SK-N-SH treated with all-trans-retinoic acid at 6 μM for 48 hours (cell line): ENCODE data around the gene CHST15.

Experiments
- ATAC-seq: fragments of 200-7000 bp; cut with Tn5 transposase; 3 replicates; pipeline ENCODE4 v1.9.1; 2020; ENCODE audit warnings: mild to moderate bottlenecking, moderate library complexity
- ARNTL ChIP-seq: fragments of 450-650 bp; formaldehyde crosslinking; IDR thresholded peaks from 2 replicates; pipeline ENCODE4 v1.5.0; 2020; ENCODE audit warnings: low read depth, mild to moderate bottlenecking, moderate library complexity, borderline replicate concordance
- BACH2 ChIP-seq: fragments of 250-450 bp; sonication (Bioruptor Pico); IDR thresholded peaks from 2 replicates; pipeline ENCODE4 v1.9.0; 2021; ENCODE audit warnings: mild to moderate bottlenecking, borderline replicate concordance
- CREB5 ChIP-seq: fragments of 250-450 bp; sonication (Bioruptor Pico); IDR thresholded peaks from 2 replicates; pipeline ENCODE4 v1.5.1; 2020; ENCODE audit warnings: low read depth, mild to moderate bottlenecking, moderate library complexity
- CSDC2 ChIP-seq: fragments of 250-450 bp; sonication (Bioruptor Pico); IDR thresholded peaks from 2 replicates; pipeline ENCODE4 v1.5.0; 2020; ENCODE audit warnings: mild to moderate bottlenecking, moderate library complexity
- CSRNP3 ChIP-seq: fragments of 250-450 bp; sonication (Bioruptor Pico); IDR thresholded peaks from 2 replicates; pipeline ENCODE4 v1.5.1; 2021; ENCODE audit warnings: mild to moderate bottlenecking, moderate library complexity
- ESRRG ChIP-seq: fragments of 250-450 bp; sonication (Bioruptor Pico); IDR thresholded peaks from 2 replicates; pipeline ENCODE4 v1.6.1; 2021; ENCODE audit warnings: mild to moderate bottlenecking
- GLIS3 ChIP-seq: fragments of 250-450 bp; sonication (Bioruptor Pico); IDR thresholded peaks from 2 replicates; pipeline ENCODE4 v1.5.0; 2020; ENCODE audit warnings: mild to moderate bottlenecking, moderate library complexity
- ISL1 ChIP-seq: fragments of 250-450 bp; sonication (Bioruptor Pico); IDR thresholded peaks from 2 replicates; pipeline ENCODE4 v2.1.2; 2022; ENCODE audit warnings: mild to moderate bottlenecking, moderate library complexity
- OSR1 ChIP-seq: fragments of 250-450 bp; sonication (Bioruptor Pico); IDR thresholded peaks from 2 replicates; pipeline ENCODE4 v1.8.0; 2022; ENCODE audit warnings: moderate library complexity, mild to moderate bottlenecking, inconsistent platforms
- POU6F1 ChIP-seq: fragments of 250-450 bp; sonication (Bioruptor Pico); IDR thresholded peaks from 2 replicates; pipeline ENCODE4 v1.8.0; 2021; ENCODE audit warnings: low read depth, mild to moderate bottlenecking, moderate library complexity, borderline replicate concordance
- PPARA ChIP-seq: fragments of 250-450 bp; sonication (Bioruptor Pico); IDR thresholded peaks from 2 replicates; pipeline ENCODE4 v1.5.0; 2020; ENCODE audit warnings: mild to moderate bottlenecking, borderline replicate concordance
- RARB ChIP-seq: fragments of 250-450 bp; sonication (Bioruptor Pico); IDR thresholded peaks from 2 replicates; pipeline ENCODE4 v1.8.0; 2021; ENCODE audit warnings: mild to moderate bottlenecking, moderate library complexity
- SNAI2 ChIP-seq: fragments of 250-450 bp; sonication (Bioruptor Pico); IDR thresholded peaks from 2 replicates; pipeline ENCODE4 v1.5.0; 2020; ENCODE audit warnings: mild to moderate bottlenecking, moderate library complexity
- TOX ChIP-seq: fragments of 250-450 bp; sonication (Bioruptor Pico); IDR thresholded peaks from 2 replicates; pipeline ENCODE4 v1.8.0; 2021; ENCODE audit warnings: mild to moderate bottlenecking, moderate library complexity, borderline replicate concordance
- ZC3H10 ChIP-seq: fragments of 250-450 bp; sonication (Bioruptor Pico); IDR thresholded peaks from 2 replicates; pipeline ENCODE4 v1.5.1; 2021; ENCODE audit warnings: mild to moderate bottlenecking, moderate library complexity
- ZFP3 ChIP-seq: fragments of 250-450 bp; sonication (Bioruptor Pico); IDR thresholded peaks from 2 replicates; pipeline ENCODE4 v1.5.0; 2020; ENCODE audit warnings: mild to moderate bottlenecking, moderate library complexity
- ZNF70 ChIP-seq: fragments of 450-650 bp; formaldehyde crosslinking; IDR thresholded peaks from 2 replicates; pipeline ENCODE4 v1.5.0; 2020; ENCODE audit warnings: mild to moderate bottlenecking, moderate library complexity
- ZNF8 ChIP-seq: fragments of 450-650 bp; formaldehyde crosslinking; IDR thresholded peaks from 2 replicates; pipeline ENCODE4 v1.5.0; 2020; ENCODE audit warnings: mild to moderate bottlenecking, moderate library complexity

Gene CHST15

GRCh38 chr10:124120410-124121061 is 27.1 kb upstream of the CHST15 start:
- no peak for ATAC-seq
- no peak for TF ChIP-seq CREB5 (CRISPR knock-in tag)
- no peak for TF ChIP-seq ZC3H10 (CRISPR knock-in tag)
- TF ChIP-seq ESRRG (CRISPR knock-in tag) = no peak
- TF ChIP-seq ISL1 (CRISPR knock-in tag) = no peak
- TF ChIP-seq ZNF70 (CRISPR knock-in tag) = no peak
- TF ChIP-seq RARB (CRISPR knock-in tag) = no peak
- TF ChIP-seq POU6F1 (CRISPR knock-in tag) = no peak
- no peak for TF ChIP-seq ARNTL (CRISPR knock-in tag)
- TF ChIP-seq PPARA (CRISPR knock-in tag) = no peak
- no peak for TF ChIP-seq CSRNP3 (CRISPR knock-in tag)
- TF ChIP-seq GLIS3 = no peak
- no peak for TF ChIP-seq ZNF8
- TF ChIP-seq ZFP3 (CRISPR knock-in tag) = no peak
- no peak for TF ChIP-seq SNAI2 (CRISPR knock-in tag)
- no peak for TF ChIP-seq CSDC2
- no peak for TF ChIP-seq OSR1
- TF ChIP-seq BACH2 (CRISPR knock-in tag) = no peak
- TF ChIP-seq, all 23 proteins: peak for 0

GRCh38 chr10:124119946-124120345 is 26.5 kb upstream of the CHST15 start:
- no peak for TF ChIP-seq RARB (CRISPR knock-in tag)
- no peak for TF ChIP-seq TOX (CRISPR knock-in tag)
- TF ChIP-seq ZC3H10 (CRISPR knock-in tag) = no peak
- no peak for TF ChIP-seq ARNTL (CRISPR knock-in tag)
- no peak for TF ChIP-seq CSRNP3 (CRISPR knock-in tag)
- no peak for TF ChIP-seq SNAI2 (CRISPR knock-in tag)
- no peak for TF ChIP-seq ZNF8
- TF ChIP-seq, all 23 proteins: peak for 0
- no peak for ATAC-seq

GRCh38 chr10:124119216-124119615 is 25.8 kb upstream of the CHST15 start:
- no peak for TF ChIP-seq ZFP3 (CRISPR knock-in tag)
- no peak for TF ChIP-seq ZC3H10 (CRISPR knock-in tag)
- no peak for TF ChIP-seq GLIS3
- no peak for TF ChIP-seq CSRNP3 (CRISPR knock-in tag)
- TF ChIP-seq ISL1 (CRISPR knock-in tag) = no peak
- TF ChIP-seq POU6F1 (CRISPR knock-in tag) = no peak
- TF ChIP-seq CSDC2 = no peak
- no peak for TF ChIP-seq BACH2 (CRISPR knock-in tag)
- ATAC-seq = no peak
